PFSK-1 (cell line): ENCODE results near the gene UBASH3A.

Source experiments
- POLR2AphosphoS5 ChIP-seq: IDR thresholded peaks from 2 replicates; pipeline ENCODE4 v1.6.1; 2012; ENCODE audit warnings: low read depth, mild to moderate bottlenecking, control low read depth, low read length, moderate library complexity
- SIN3A ChIP-seq: IDR thresholded peaks from 2 replicates; pipeline ENCODE4 v1.6.1; 2012; ENCODE audit warnings: mild to moderate bottlenecking, low read length, moderate library complexity, borderline replicate concordance; ENCODE audit not compliant: insufficient read depth
- TF ChIP-seq, protein P1 (sequence below), 2 experiments: IDR thresholded peaks; 2 replicates each; pipeline versions ENCODE4 v1.6.1 to v1.8.0; 2011 to 2012; ENCODE audit warnings: low read depth in 2 of 2, low read length in 2 of 2, control low read depth in 1 of 2, inconsistent platforms in 1 of 2, mild to moderate bottlenecking in 1 of 2, moderate library complexity in 1 of 2; ENCODE audit not compliant: insufficient read depth in 1 of 2

DNA sequence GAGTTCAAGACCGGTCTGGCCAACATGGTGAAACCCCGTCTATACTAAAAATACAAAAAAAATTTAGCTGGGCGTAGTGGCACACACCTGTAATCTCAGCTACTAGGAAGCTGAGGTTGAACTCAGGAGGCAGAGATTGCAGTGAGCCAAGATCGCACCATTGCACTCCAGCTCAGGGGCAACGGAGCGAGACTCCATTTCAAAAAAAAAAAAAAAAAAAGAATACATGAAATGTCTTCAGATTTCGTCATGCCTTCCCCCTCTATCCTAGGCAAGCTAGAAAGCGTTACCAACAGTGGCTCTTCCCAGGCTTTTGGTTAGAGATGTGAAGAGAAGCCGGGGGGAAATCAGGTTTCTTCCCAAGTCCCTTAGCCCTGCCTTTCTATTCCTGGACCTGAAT, 41.0 kb upstream of the UBASH3A start:
- TF ChIP-seq, protein P1, sequence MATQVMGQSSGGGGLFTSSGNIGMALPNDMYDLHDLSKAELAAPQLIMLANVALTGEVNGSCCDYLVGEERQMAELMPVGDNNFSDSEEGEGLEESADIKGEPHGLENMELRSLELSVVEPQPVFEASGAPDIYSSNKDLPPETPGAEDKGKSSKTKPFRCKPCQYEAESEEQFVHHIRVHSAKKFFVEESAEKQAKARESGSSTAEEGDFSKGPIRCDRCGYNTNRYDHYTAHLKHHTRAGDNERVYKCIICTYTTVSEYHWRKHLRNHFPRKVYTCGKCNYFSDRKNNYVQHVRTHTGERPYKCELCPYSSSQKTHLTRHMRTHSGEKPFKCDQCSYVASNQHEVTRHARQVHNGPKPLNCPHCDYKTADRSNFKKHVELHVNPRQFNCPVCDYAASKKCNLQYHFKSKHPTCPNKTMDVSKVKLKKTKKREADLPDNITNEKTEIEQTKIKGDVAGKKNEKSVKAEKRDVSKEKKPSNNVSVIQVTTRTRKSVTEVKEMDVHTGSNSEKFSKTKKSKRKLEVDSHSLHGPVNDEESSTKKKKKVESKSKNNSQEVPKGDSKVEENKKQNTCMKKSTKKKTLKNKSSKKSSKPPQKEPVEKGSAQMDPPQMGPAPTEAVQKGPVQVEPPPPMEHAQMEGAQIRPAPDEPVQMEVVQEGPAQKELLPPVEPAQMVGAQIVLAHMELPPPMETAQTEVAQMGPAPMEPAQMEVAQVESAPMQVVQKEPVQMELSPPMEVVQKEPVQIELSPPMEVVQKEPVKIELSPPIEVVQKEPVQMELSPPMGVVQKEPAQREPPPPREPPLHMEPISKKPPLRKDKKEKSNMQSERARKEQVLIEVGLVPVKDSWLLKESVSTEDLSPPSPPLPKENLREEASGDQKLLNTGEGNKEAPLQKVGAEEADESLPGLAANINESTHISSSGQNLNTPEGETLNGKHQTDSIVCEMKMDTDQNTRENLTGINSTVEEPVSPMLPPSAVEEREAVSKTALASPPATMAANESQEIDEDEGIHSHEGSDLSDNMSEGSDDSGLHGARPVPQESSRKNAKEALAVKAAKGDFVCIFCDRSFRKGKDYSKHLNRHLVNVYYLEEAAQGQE (IDR thresholded peaks at IDR 0.05; ENCODE audit: insufficient read depth in 1 of 2, low read depth in 2 of 2, low read length in 2 of 2) = no peak
- TF ChIP-seq SIN3A (no peak), POLR2AphosphoS5 (no peak)
